COLO668 (cell line): ENCODE results near the gene IL17RD.

Experiments used
- DNase-seq: peaks from one replicate; lab custom pipeline; 2025; ENCODE audit not compliant: unreplicated experiment; lab: John Stamatoyannopoulos, UW

The IL17RD gene

GRCh38 chr3:57164657-57165573 lies at the start of gene IL17RD:
Gene IL17RD (minus strand): TSS chr3:57165353. CDS start chr3:57165286, 67 bp downstream.
- peak; percentile 83 for DNase-seq

- no peak for DNase-seq
Observed at GRCh38 chr3:57206423-57206822, 41.3 kb upstream of the IL17RD start.

GRCh38 chr3:57199895-57200297 lies 34.7 kb upstream of the IL17RD start, which contains the start of gene HESX1:
Gene HESX1 (minus strand): TSS chr3:57199978. CDS start chr3:57199918, 60 bp downstream.
- DNase-seq, result no peak

- DNase-seq, result no peak
Observed at GRCh38 chr3:57194641-57195040, 29.5 kb upstream of the IL17RD start.

- no peak for DNase-seq
Observed at GRCh38 chr3:57192028-57192427, 26.9 kb upstream of the IL17RD start.

- DNase-seq, result no peak
Observed at GRCh38 chr3:57184526-57184925, 19.4 kb upstream of the IL17RD start.

GRCh38 chr3:57179580-57180410 lies 14.6 kb upstream of the IL17RD start:
- DNase-seq, result no peak

- no peak for DNase-seq
Observed at GRCh38 chr3:57176045-57176444, 10.9 kb upstream of the IL17RD start.

GRCh38 chr3:57173687-57174086 lies 8.5 kb upstream of the IL17RD start:
- DNase-seq, result no peak

- no peak for DNase-seq
Observed at GRCh38 chr3:57170946-57171345, 5.8 kb upstream of the IL17RD start.

GRCh38 chr3:57169872-57170623 lies 4.9 kb upstream of the IL17RD start:
- peak; percentile 75 for DNase-seq

GRCh38 chr3:57169108-57169507 lies 4.0 kb upstream of the IL17RD start:
- no peak for DNase-seq

- no peak for DNase-seq
Observed at GRCh38 chr3:57168151-57168550, 3.0 kb upstream of the IL17RD start.

GRCh38 chr3:57166660-57167059 lies 1.5 kb upstream of the IL17RD start:
- DNase-seq, result no peak

GRCh38 chr3:57165641-57166040 lies 488 bp upstream of the IL17RD start:
- DNase-seq, result no peak

- no peak for DNase-seq
Observed at GRCh38 chr3:57164217-57164656, 916 bp downstream of the IL17RD start.

GRCh38 chr3:57163751-57164150 lies 1.4 kb downstream of the IL17RD start:
- DNase-seq, result no peak

GRCh38 chr3:57161915-57162314 lies 3.2 kb downstream of the IL17RD start:
- DNase-seq, result no peak

GRCh38 chr3:57160765-57161538 lies 4.2 kb downstream of the IL17RD start:
- no peak for DNase-seq

- no peak for DNase-seq
Observed at GRCh38 chr3:57160076-57160764, 4.9 kb downstream of the IL17RD start.
